Neural cell (in vitro differentiated cells): ENCODE measurements around the gene EVL. TPM values are rescaled to one million over a fixed set of nuclear protein-coding genes. Genes with fewer than 3 reads are reported as not detected.

Experiments
- H2AFZ ChIP-seq: fragments of 200-600, 300-800 bp; sonication (generic), shearing (Covaris generic); 2 replicates; pipeline ENCODE4 v1.6.0; 2014; ENCODE audit warnings: low read depth, mild to moderate bottlenecking, antibody characterized with exemption, low read length, moderate library complexity
- H3F3A ChIP-seq: fragments of 200-600 bp; shearing (Covaris generic); 2 replicates; pipeline ENCODE4 v1.6.1; 2016; ENCODE audit warnings: mild to moderate bottlenecking, moderate library complexity, mixed read lengths, antibody characterized with exemption, low read length; ENCODE audit not compliant: insufficient read depth, poor library complexity, severe bottlenecking
- H3K27ac ChIP-seq: fragments of 200-600, 300-800 bp; sonication (generic), shearing (Covaris generic); 2 replicates; pipeline ENCODE4 v1.5.1; 2014; ENCODE audit warnings: mild to moderate bottlenecking, low read length, moderate library complexity
- H3K27me3 ChIP-seq: fragments of 300-800, 200-600 bp; sonication (generic), shearing (Covaris generic); 2 replicates; pipeline ENCODE4 v1.6.0; 2014; ENCODE audit warnings: mild to moderate bottlenecking, low read depth, low read length, moderate library complexity; ENCODE audit not compliant: insufficient read depth
- H3K36me3 ChIP-seq: fragments of 300-800, 200-600 bp; sonication (generic), shearing (Covaris generic); 2 replicates; pipeline ENCODE4 v1.5.1; 2014; ENCODE audit warnings: mild to moderate bottlenecking, antibody characterized with exemption, low read length, moderate library complexity; ENCODE audit not compliant: insufficient read depth
- H3K4me2 ChIP-seq: fragments of 300-800, 200-600 bp; sonication (generic), shearing (Covaris generic); 2 replicates; pipeline ENCODE4 v1.6.0; 2014; ENCODE audit warnings: mild to moderate bottlenecking, low read length
- H3K4me3 ChIP-seq: fragments of 300-800, 200-600 bp; sonication (generic), shearing (Covaris generic); 2 replicates; pipeline ENCODE4 v1.5.1; 2014; ENCODE audit warnings: mild to moderate bottlenecking, low read length, moderate library complexity
- H3K79me2 ChIP-seq: fragments of 200-600 bp; shearing (Covaris generic); replicated peaks from 2 replicates; pipeline ENCODE4 v1.6.0; 2014; ENCODE audit warnings: mild to moderate bottlenecking, low read length, moderate library complexity; ENCODE audit not compliant: insufficient read depth
- H3K9ac ChIP-seq: fragments of 300-800, 200-600 bp; sonication (generic), shearing (Covaris generic); 2 replicates; pipeline ENCODE4 v1.6.1; 2016; ENCODE audit warnings: mild to moderate bottlenecking, low read length, mixed read lengths
- H3K9me2 ChIP-seq: fragments of 200-600 bp; shearing (Covaris generic); 2 replicates; pipeline ENCODE4 v1.6.1; 2016; ENCODE audit warnings: mild to moderate bottlenecking, low read length, mixed read lengths; ENCODE audit not compliant: insufficient read depth
- H3K9me3 ChIP-seq: fragments of 200-600, 300-800 bp; sonication (generic), shearing (Covaris generic); 2 replicates; pipeline ENCODE4 v1.6.1; 2016; ENCODE audit warnings: mild to moderate bottlenecking, mixed run types, low read length, moderate library complexity, mixed read lengths
- H4K20me1 ChIP-seq: fragments of 200-600 bp; shearing (Covaris generic); 2 replicates; pipeline ENCODE4 v1.6.1; 2016; ENCODE audit warnings: mild to moderate bottlenecking, mixed run types; ENCODE audit not compliant: insufficient read depth
- CTCF ChIP-seq: fragments of 450-650 bp; IDR thresholded peaks from 2 replicates; pipeline ENCODE4 v1.5.1; 2014; ENCODE audit warnings: antibody characterized with exemption, mild to moderate bottlenecking, moderate library complexity; ENCODE audit not compliant: poor library complexity, severe bottlenecking
- EP300 ChIP-seq: fragments of 450-650 bp; conservative IDR thresholded peaks from 2 replicates; pipeline ENCODE4 v1.6.1; 2014; ENCODE audit warnings: antibody characterized with exemption, mild to moderate bottlenecking, moderate library complexity; ENCODE audit not compliant: poor library complexity, severe bottlenecking
- EZH2 ChIP-seq: fragments of 200-600, 300-800 bp; shearing (Covaris generic), sonication (generic); IDR thresholded peaks from 2 replicates; pipeline ENCODE4 v1.6.1; 2014; ENCODE audit warnings: antibody characterized with exemption, low read length, borderline replicate concordance, mild to moderate bottlenecking; ENCODE audit not compliant: insufficient read depth, poor library complexity, severe bottlenecking
- MXI1 ChIP-seq: fragments of 450-650 bp; conservative IDR thresholded peaks from 2 replicates; pipeline ENCODE4 v1.6.1; 2014; ENCODE audit warnings: antibody characterized with exemption, mild to moderate bottlenecking; ENCODE audit not compliant: poor library complexity, severe bottlenecking
- RAD21 ChIP-seq: fragments of 450-650 bp; conservative IDR thresholded peaks from 2 replicates; pipeline ENCODE4 v1.6.1; 2014; ENCODE audit warnings: antibody characterized with exemption, mild to moderate bottlenecking, moderate library complexity
- REST ChIP-seq: IDR thresholded peaks from 2 replicates; pipeline ENCODE4 v1.6.1; 2012; ENCODE audit warnings: borderline replicate concordance
- SMC3 ChIP-seq: fragments of 450-650 bp; conservative IDR thresholded peaks from 2 replicates; pipeline ENCODE4 v1.6.1; 2014; ENCODE audit warnings: antibody characterized with exemption, mild to moderate bottlenecking, moderate library complexity; ENCODE audit not compliant: poor library complexity
- TAF1 ChIP-seq: IDR thresholded peaks from 2 replicates; pipeline ENCODE4 v1.6.1; 2012; ENCODE audit warnings: low read depth
- polyA plus RNA-seq: library from polyadenylated mRNA; depleted of rRNA; stranded (reverse); fragments of >200 nt; gene quantifications from 2 replicates; pipeline ENCODE4 v1.2.3, GENCODE V29; 2014

The EVL gene
- polyA plus RNA-seq, 1 donor from 2014 or later = 387 TPM

- H3K79me2 ChIP-seq = peaks cover 32% of the 10 kb centered on the region
- H3K4me2 ChIP-seq = no peak overlapping the region
- H2AFZ ChIP-seq = no peak overlapping the region
- H3K4me3 ChIP-seq = no peak overlapping the region
- no peaks in the 10 kb centered on the region for H3K27me3 ChIP-seq
- no peaks in the 10 kb centered on the region for H3F3A ChIP-seq
- no peak for TF ChIP-seq REST
- no peak for TF ChIP-seq CTCF
- TF ChIP-seq EP300 = no peak
- TF ChIP-seq SMC3 = no peak
- no peak for TF ChIP-seq EZH2
- no peaks in the 10 kb centered on the region for H3K9me3 ChIP-seq
- H4K20me1 ChIP-seq = peaks cover 19% of the 10 kb centered on the region
- no peaks in the 10 kb centered on the region for H3K36me3 ChIP-seq
- no peak overlapping the region for H3K27ac ChIP-seq
- H3K9me2 ChIP-seq = no peaks in the 10 kb centered on the region
- no peak overlapping the region for H3K9ac ChIP-seq
Observed at GRCh38 chr14:100049220-100049619, 16.0 kb upstream of the EVL start.

GRCh38 chr14:100051103-100051502 is 14.1 kb upstream of the EVL start:
- peaks cover 6% of the 10 kb centered on the region for H4K20me1 ChIP-seq
- H3K9ac ChIP-seq = no peak overlapping the region
- H3K36me3 ChIP-seq = no peaks in the 10 kb centered on the region
- no peaks in the 10 kb centered on the region for H3K9me3 ChIP-seq
- H3K79me2 ChIP-seq = peaks cover 38% of the 10 kb centered on the region
- no peaks in the 10 kb centered on the region for H3K27me3 ChIP-seq
- H3F3A ChIP-seq = no peaks in the 10 kb centered on the region
- TF ChIP-seq RAD21 (no peak), TAF1 (no peak), MXI1 (no peak), EP300 (no peak), CTCF (no peak)
- H3K27ac ChIP-seq = no peak overlapping the region
- H3K9me2 ChIP-seq = no peaks in the 10 kb centered on the region
- no peak overlapping the region for H3K4me3 ChIP-seq
- H3K4me2 ChIP-seq = no peak overlapping the region
- no peak overlapping the region for H2AFZ ChIP-seq
